Esophagus muscularis mucosa (tissue), 4 donors: Measurements from ENCODE around the gene CUEDC2. TPM values are rescaled to one million over a fixed set of nuclear protein-coding genes. Genes with fewer than 3 reads are reported as not detected.

Experiments
- DNase-seq: peaks from one replicate; pipeline ENCODE4 v3.0.0-alpha.2; 2017; ENCODE audit errors: extremely low spot score
- H3K27ac ChIP-seq, 4 donors: fragments of 200-600 bp; sonication (generic); replicated peaks in 1 of 4; 1 replicate in 3 of 4; 2 replicates in 1 of 4; pipeline ENCODE4 v1.5.1; 2016 to 2019; ENCODE audit warnings: mild to moderate bottlenecking in 1 of 4
- H3K27me3 ChIP-seq, 4 donors: fragments of 200-600 bp; sonication (generic); one replicate each; pipeline versions ENCODE4 v1.5.1 to v1.6.0; 2016 to 2019
- H3K36me3 ChIP-seq, 4 donors: fragments of 200-600 bp; sonication (generic); one replicate each; pipeline ENCODE4 v1.5.1; 2016 to 2019
- H3K4me1 ChIP-seq, 4 donors: fragments of 200-600 bp; sonication (generic); one replicate each; pipeline ENCODE4 v1.5.1; 2016 to 2019
- H3K4me3 ChIP-seq, 4 donors: fragments of 200-600 bp; sonication (generic); 1 replicate in 2 of 4; 2 replicates in 2 of 4; pipeline ENCODE4 v1.5.1; 2016 to 2019; ENCODE audit warnings: mild to moderate bottlenecking in 4 of 4, moderate library complexity in 1 of 4
- H3K9me3 ChIP-seq, 4 donors: fragments of 200-600 bp; sonication (generic); 1 replicate in 3 of 4; 2 replicates in 1 of 4; pipeline ENCODE4 v1.5.1; 2016 to 2019
- CTCF ChIP-seq, 3 experiments: fragments of 200-600 bp in 2 of 3; fragments of 450-650 bp in 1 of 3; sonication (generic) in 2 of 3; IDR thresholded peaks; one replicate each; pipeline ENCODE4 v1.5.1; 2017 to 2019; ENCODE audit warnings: antibody characterized with exemption in 3 of 3, mild to moderate bottlenecking in 2 of 3, moderate library complexity in 1 of 3
- EP300 ChIP-seq: sonication (generic); formaldehyde crosslinking; IDR thresholded peaks from one replicate; pipeline ENCODE4 v1.6.1; 2017; ENCODE audit warnings: antibody characterized with exemption
- POLR2A ChIP-seq: fragments of 450-650 bp; IDR thresholded peaks from one replicate; pipeline ENCODE4 v1.6.1; 2017; ENCODE audit warnings: antibody characterized with exemption, moderate library complexity, mild to moderate bottlenecking, low read depth
- POLR2AphosphoS5 ChIP-seq, 2 donors: sonication (generic); formaldehyde crosslinking; IDR thresholded peaks; one replicate each; pipeline ENCODE4 v1.6.1; 2017; ENCODE audit warnings: antibody characterized with exemption in 2 of 2
- WGBS: methylation state at CpG from one replicate; pipeline ENCODE4 v1.1.5; 2018; 5-methylcytosine and 5-hydroxymethylcytosine counted together
- intact Hi-C: fragments of 100-400 bp; cut with DNase I; formaldehyde crosslinking; loops from one replicate; pipeline ENCODE4 v1.15.1; 2023
- total RNA-seq, 4 donors: library from RNA; depleted of rRNA; stranded (reverse); fragments of >200 nt; gene quantifications; one replicate each; pipeline versions ENCODE4 v1.1.0 to v1.2.1, GENCODE V29; 2016

Gene CUEDC2
- total RNA-seq, 4 donors from 2014 or later: 61.0 to 92.7 (median 71.2) TPM

- Histone ChIP-seq H3K4me1 (peaks cover 0 to 9% (median 6%) of the 10 kb centered on the region in 4 donors), H3K27me3 (no peaks in the 10 kb centered on the region), H3K27ac (no peak overlapping the region), H3K36me3 (peaks cover 15 to 43% (median 28%) of the 10 kb centered on the region in 4 donors), H3K4me3 (no peak overlapping the region), H3K9me3 (no peaks in the 10 kb centered on the region)
- WGBS: 80% methylated on average over 9 of the region's 9 CpGs
- intact Hi-C loops: loop anchor here (5.0 kb wide), 1 partner anchor 83 kb away; no protein-coding TSS in a partner anchor
- DNase-seq: no peak
- TF ChIP-seq EP300: no peak
- TF ChIP-seq CTCF (IDR thresholded peaks at IDR 0.05): no peak
- no peak for TF ChIP-seq POLR2A
- peak in 1 of 2 donors; percentile 51 for TF ChIP-seq POLR2AphosphoS5 (IDR thresholded peaks at IDR 0.05)
Measured at GRCh38 chr10:102475451-102476040, 43.2 kb upstream of the CUEDC2 start.

- Histone ChIP-seq H3K27ac (no peak overlapping the region), H3K27me3 (no peaks in the 10 kb centered on the region), H3K36me3 (peaks cover 0 to 42% (median 14%) of the 10 kb centered on the region in 4 donors), H3K4me1 (peaks cover 0 to 3% (median 2%) of the 10 kb centered on the region in 4 donors), H3K4me3 (no peak overlapping the region), H3K9me3 (no peaks in the 10 kb centered on the region)
- intact Hi-C loops: no loop called here
- DNase-seq: no peak
- WGBS: 84% methylated on average over 24 of the region's 27 CpGs
- no peak for TF ChIP-seq EP300
- peak in 1 of 2 donors; percentile 26 for TF ChIP-seq POLR2AphosphoS5 (IDR thresholded peaks at IDR 0.05)
Measured at GRCh38 chr10:102473445-102474331, 41.3 kb upstream of the CUEDC2 start.

GRCh38 chr10:102470579-102471546 is 38.5 kb upstream of the CUEDC2 start:
- 93% methylated on average over 18 of the region's 36 CpGs for WGBS

GRCh38 chr10:102468683-102469082 is 36.3 kb upstream of the CUEDC2 start:
- TF ChIP-seq POLR2A: no peak
- no peak for TF ChIP-seq POLR2AphosphoS5 (IDR thresholded peaks at IDR 0.05)
- TF ChIP-seq CTCF (IDR thresholded peaks at IDR 0.05): no peak
- TF ChIP-seq EP300: no peak
- Histone ChIP-seq H3K4me1 (peaks cover 0 to 5% (median 0%) of the 10 kb centered on the region in 4 donors), H3K9me3 (no peaks in the 10 kb centered on the region), H3K4me3 (no peak overlapping the region), H3K27ac (no peak overlapping the region), H3K27me3 (no peaks in the 10 kb centered on the region), H3K36me3 (peaks cover 0 to 40% (median 10%) of the 10 kb centered on the region in 4 donors)
- DNase-seq: no peak
- intact Hi-C loops: no loop called here
- WGBS: 55% methylated on average over 8 of the region's 9 CpGs

More at GRCh38 chr10:102470579-102471546, 38.5 kb upstream of the CUEDC2 start:
- Histone ChIP-seq H3K36me3 (peaks cover 0 to 43% (median 10%) of the 10 kb centered on the region in 4 donors), H3K4me3 (no peak overlapping the region), H3K27ac (no peak overlapping the region), H3K4me1 (peaks cover 0 to 5% (median 0%) of the 10 kb centered on the region in 4 donors), H3K27me3 (no peaks in the 10 kb centered on the region), H3K9me3 (no peaks in the 10 kb centered on the region)
- intact Hi-C loops: no loop called here
- no peak for TF ChIP-seq POLR2AphosphoS5 (IDR thresholded peaks at IDR 0.05)
- no peak for TF ChIP-seq CTCF (IDR thresholded peaks at IDR 0.05)
- no peak for TF ChIP-seq EP300
- no peak for DNase-seq
